Measurements from ENCODE around the gene C10orf71. TPM values are rescaled to one million over a fixed set of nuclear protein-coding genes. Genes with fewer than 3 reads are reported as not detected.

C10orf71 gene
- total RNA-seq, 1 experiment from 2014 or later, result not detected

DNA sequence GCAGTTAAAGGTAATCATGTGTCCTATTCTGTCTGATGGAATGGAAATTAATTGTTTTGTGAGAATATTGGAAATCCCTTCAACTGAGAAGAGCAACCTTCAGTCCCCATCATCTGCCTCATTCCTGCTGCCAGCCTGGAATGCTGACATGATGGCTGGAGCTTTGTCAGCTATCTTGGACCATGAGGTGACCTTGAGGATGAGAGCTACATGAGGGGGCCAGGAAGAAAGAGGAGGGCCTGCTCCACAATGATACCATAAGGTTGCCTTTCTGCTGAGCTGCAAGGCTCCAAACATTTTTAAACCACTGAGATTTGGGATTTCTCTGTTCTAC lies 40.7 kb upstream of the C10orf71 start:
- ATAC-seq, result no peak
- Histone ChIP-seq H3K4me3 (ENCODE audit: low read depth in 2 of 2, low read length in 2 of 2) (no peak overlapping the region), H3K27ac (ENCODE audit: low read length) (no peak overlapping the region), H3K36me3 (ENCODE audit: control insufficient read depth, insufficient read depth, low read length) (no peaks in the 10 kb centered on the region), H3K27me3 (ENCODE audit: control insufficient read depth, insufficient read depth, low read length) (no peaks in the 10 kb centered on the region; the same call in 1 of the 2 replicates), H3K9me3 (ENCODE audit: control insufficient read depth, insufficient read depth, low read depth, low read length) (no peaks in the 10 kb centered on the region), H3K4me1 (ENCODE audit: control insufficient read depth, insufficient read depth, low read length) (no peaks in the 10 kb centered on the region)
- DNase-seq (ENCODE audit: low read depth, low spot score), result no peak
- no peak for TF ChIP-seq SIN3A (IDR thresholded peaks at IDR 0.05; ENCODE audit: borderline replicate concordance, insufficient read depth, low read depth, low read length)
- TF ChIP-seq TCF7L2 (IDR thresholded peaks at IDR 0.05; ENCODE audit: low read depth, low read length), result no peak
- TF ChIP-seq, protein P1, sequence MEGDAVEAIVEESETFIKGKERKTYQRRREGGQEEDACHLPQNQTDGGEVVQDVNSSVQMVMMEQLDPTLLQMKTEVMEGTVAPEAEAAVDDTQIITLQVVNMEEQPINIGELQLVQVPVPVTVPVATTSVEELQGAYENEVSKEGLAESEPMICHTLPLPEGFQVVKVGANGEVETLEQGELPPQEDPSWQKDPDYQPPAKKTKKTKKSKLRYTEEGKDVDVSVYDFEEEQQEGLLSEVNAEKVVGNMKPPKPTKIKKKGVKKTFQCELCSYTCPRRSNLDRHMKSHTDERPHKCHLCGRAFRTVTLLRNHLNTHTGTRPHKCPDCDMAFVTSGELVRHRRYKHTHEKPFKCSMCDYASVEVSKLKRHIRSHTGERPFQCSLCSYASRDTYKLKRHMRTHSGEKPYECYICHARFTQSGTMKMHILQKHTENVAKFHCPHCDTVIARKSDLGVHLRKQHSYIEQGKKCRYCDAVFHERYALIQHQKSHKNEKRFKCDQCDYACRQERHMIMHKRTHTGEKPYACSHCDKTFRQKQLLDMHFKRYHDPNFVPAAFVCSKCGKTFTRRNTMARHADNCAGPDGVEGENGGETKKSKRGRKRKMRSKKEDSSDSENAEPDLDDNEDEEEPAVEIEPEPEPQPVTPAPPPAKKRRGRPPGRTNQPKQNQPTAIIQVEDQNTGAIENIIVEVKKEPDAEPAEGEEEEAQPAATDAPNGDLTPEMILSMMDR (IDR thresholded peaks at IDR 0.05), result no peak
- TF ChIP-seq, protein P2, sequence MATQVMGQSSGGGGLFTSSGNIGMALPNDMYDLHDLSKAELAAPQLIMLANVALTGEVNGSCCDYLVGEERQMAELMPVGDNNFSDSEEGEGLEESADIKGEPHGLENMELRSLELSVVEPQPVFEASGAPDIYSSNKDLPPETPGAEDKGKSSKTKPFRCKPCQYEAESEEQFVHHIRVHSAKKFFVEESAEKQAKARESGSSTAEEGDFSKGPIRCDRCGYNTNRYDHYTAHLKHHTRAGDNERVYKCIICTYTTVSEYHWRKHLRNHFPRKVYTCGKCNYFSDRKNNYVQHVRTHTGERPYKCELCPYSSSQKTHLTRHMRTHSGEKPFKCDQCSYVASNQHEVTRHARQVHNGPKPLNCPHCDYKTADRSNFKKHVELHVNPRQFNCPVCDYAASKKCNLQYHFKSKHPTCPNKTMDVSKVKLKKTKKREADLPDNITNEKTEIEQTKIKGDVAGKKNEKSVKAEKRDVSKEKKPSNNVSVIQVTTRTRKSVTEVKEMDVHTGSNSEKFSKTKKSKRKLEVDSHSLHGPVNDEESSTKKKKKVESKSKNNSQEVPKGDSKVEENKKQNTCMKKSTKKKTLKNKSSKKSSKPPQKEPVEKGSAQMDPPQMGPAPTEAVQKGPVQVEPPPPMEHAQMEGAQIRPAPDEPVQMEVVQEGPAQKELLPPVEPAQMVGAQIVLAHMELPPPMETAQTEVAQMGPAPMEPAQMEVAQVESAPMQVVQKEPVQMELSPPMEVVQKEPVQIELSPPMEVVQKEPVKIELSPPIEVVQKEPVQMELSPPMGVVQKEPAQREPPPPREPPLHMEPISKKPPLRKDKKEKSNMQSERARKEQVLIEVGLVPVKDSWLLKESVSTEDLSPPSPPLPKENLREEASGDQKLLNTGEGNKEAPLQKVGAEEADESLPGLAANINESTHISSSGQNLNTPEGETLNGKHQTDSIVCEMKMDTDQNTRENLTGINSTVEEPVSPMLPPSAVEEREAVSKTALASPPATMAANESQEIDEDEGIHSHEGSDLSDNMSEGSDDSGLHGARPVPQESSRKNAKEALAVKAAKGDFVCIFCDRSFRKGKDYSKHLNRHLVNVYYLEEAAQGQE (IDR thresholded peaks at IDR 0.05; ENCODE audit: insufficient read depth in 1 of 2, low read depth in 2 of 2, low read length in 1 of 2), result no peak
- no peak for TF ChIP-seq POLR2AphosphoS5 (IDR thresholded peaks at IDR 0.05; ENCODE audit: low read depth, low read length)
- intact Hi-C loops (cut with micrococcal nuclease; ENCODE audit: unreplicated experiment) (no loop called here), in situ Hi-C loops (cut with HindIII; ENCODE audit: low pct_unique_long_range_greater_than_20kb, low sequenced_read_pairs) (no loop called here)
- POLR2A ChIA-PET, result no interaction called here
- CTCF ChIA-PET, result no interaction called here
- no TSS peak for BruUV-seq (replicated peaks)

DNA sequence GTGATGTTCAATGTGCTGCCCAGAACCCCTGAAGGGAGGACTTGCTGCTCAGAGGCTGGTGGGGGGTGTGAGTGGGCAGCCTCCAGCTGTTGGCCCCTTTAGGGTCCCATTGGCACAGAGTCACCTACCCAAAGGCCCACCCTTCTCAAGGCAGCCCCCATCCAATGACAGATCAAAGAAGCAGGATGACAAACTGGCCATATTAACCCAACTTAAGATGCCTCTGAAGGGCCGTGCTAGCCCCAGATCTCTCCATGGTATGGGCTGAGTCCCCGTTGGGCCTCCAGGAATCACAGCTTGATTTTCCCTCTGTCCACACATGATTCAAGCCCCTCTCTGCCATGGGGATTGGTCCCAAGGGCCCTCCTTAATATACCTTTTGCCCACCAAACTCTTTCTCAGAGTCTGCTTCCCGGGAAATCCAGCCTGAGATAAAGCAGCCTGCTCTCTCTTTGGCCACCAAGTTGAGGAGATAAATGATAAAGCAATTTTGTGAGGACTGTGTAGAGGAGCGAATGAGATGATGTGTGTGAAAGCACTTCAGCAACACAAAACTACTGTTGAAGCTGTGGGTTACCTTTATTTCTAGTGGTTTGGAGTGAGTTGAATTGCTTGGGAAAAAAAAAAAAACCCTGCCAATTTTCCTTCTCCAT lies 38.2 kb upstream of the C10orf71 start:
- BruUV-seq (replicated peaks), result no TSS peak
- Histone ChIP-seq H3K4me3 (ENCODE audit: low read depth in 2 of 2, low read length in 2 of 2) (no peak overlapping the region), H3K36me3 (ENCODE audit: control insufficient read depth, insufficient read depth, low read length) (no peaks in the 10 kb centered on the region), H3K27ac (ENCODE audit: low read length) (no peak overlapping the region), H3K27me3 (ENCODE audit: control insufficient read depth, insufficient read depth, low read length) (no peaks in the 10 kb centered on the region; the same call in 1 of the 2 replicates), H3K4me1 (ENCODE audit: control insufficient read depth, insufficient read depth, low read length) (no peaks in the 10 kb centered on the region), H3K9me3 (ENCODE audit: control insufficient read depth, insufficient read depth, low read depth, low read length) (peaks cover 3% of the 10 kb centered on the region)
- no peak for DNase-seq (ENCODE audit: low read depth, low spot score)
- ChIA-PET POLR2A (interaction anchor here (0.6 kb wide), 1 partner anchor 14 kb away, joined by 4 read pairs; no protein-coding TSS in a partner anchor), CTCF (no interaction called here)
- intact Hi-C loops (cut with micrococcal nuclease; ENCODE audit: unreplicated experiment) (no loop called here), in situ Hi-C loops (cut with HindIII; ENCODE audit: low pct_unique_long_range_greater_than_20kb, low sequenced_read_pairs) (no loop called here)
- TF ChIP-seq, protein P1 (IDR thresholded peaks at IDR 0.05), result no peak
- no peak for TF ChIP-seq POLR2AphosphoS5 (IDR thresholded peaks at IDR 0.05; ENCODE audit: low read depth, low read length)
- no peak for ATAC-seq
